ENCODE results near the gene CREB5. TPM values are rescaled to one million over a fixed set of nuclear protein-coding genes. Genes with fewer than 3 reads are reported as not detected.

Gene CREB5
- total RNA-seq, 1 donor from 2014 or later: 52.2 TPM

GRCh38 chr7:28668085-28668484 is 255.8 kb downstream of the CREB5 start:
- no peak overlapping the region for H3K27ac ChIP-seq (ENCODE audit: low read depth, low read length)
- H3K9ac ChIP-seq (ENCODE audit: low read depth in 1 of 3, low read length in 3 of 3): no peak overlapping the region
- H3K27me3 ChIP-seq (ENCODE audit: control insufficient read depth in 3 of 3, insufficient read depth in 3 of 3, low read length in 3 of 3): no peaks in the 10 kb centered on the region
- H3K4me3 ChIP-seq (ENCODE audit: low read length in 3 of 3): no peak overlapping the region
- no peaks in the 10 kb centered on the region for H3K9me3 ChIP-seq (ENCODE audit: control insufficient read depth in 3 of 3, low read length in 3 of 3)
- H3K4me1 ChIP-seq (ENCODE audit: control insufficient read depth in 3 of 3, insufficient read depth in 3 of 3, low read length in 3 of 3): no peaks in the 10 kb centered on the region
- no peaks in the 10 kb centered on the region for H3K36me3 ChIP-seq (ENCODE audit: control insufficient read depth in 3 of 3, insufficient read depth in 3 of 3, low read length in 3 of 3)

GRCh38 chr7:28669330-28669729 is 257.0 kb downstream of the CREB5 start:
- Histone ChIP-seq H3K4me1 (ENCODE audit: control insufficient read depth in 3 of 3, insufficient read depth in 3 of 3, low read length in 3 of 3) (peaks cover 0 to 3% (median 0%) of the 10 kb centered on the region in 3 donors), H3K9ac (ENCODE audit: low read depth in 1 of 3, low read length in 3 of 3) (no peak overlapping the region), H3K4me3 (ENCODE audit: low read length in 3 of 3) (no peak overlapping the region), H3K36me3 (ENCODE audit: control insufficient read depth in 3 of 3, insufficient read depth in 3 of 3, low read length in 3 of 3) (no peaks in the 10 kb centered on the region), H3K9me3 (ENCODE audit: control insufficient read depth in 3 of 3, low read length in 3 of 3) (no peaks in the 10 kb centered on the region), H3K27me3 (ENCODE audit: control insufficient read depth in 3 of 3, insufficient read depth in 3 of 3, low read length in 3 of 3) (no peaks in the 10 kb centered on the region), H3K27ac (ENCODE audit: low read depth, low read length) (no peak overlapping the region)

- H3K4me3 ChIP-seq (ENCODE audit: low read length in 3 of 3): no peak overlapping the region
- H3K9me3 ChIP-seq (ENCODE audit: control insufficient read depth in 3 of 3, low read length in 3 of 3): no peaks in the 10 kb centered on the region
- no peak overlapping the region for H3K9ac ChIP-seq (ENCODE audit: low read depth in 1 of 3, low read length in 3 of 3)
- H3K27ac ChIP-seq (ENCODE audit: low read depth, low read length): no peak overlapping the region
- H3K36me3 ChIP-seq (ENCODE audit: control insufficient read depth in 3 of 3, insufficient read depth in 3 of 3, low read length in 3 of 3): no peaks in the 10 kb centered on the region
- H3K4me1 ChIP-seq (ENCODE audit: control insufficient read depth in 3 of 3, insufficient read depth in 3 of 3, low read length in 3 of 3): peaks cover 0 to 3% (median 0%) of the 10 kb centered on the region in 3 donors
- H3K27me3 ChIP-seq (ENCODE audit: control insufficient read depth in 3 of 3, insufficient read depth in 3 of 3, low read length in 3 of 3): no peaks in the 10 kb centered on the region
These were observed 259.2 kb downstream of the CREB5 start for GRCh38 chr7:28671526-28671925.

GRCh38 chr7:28672397-28672797 is 260.1 kb downstream of the CREB5 start:
- H3K27me3 ChIP-seq (ENCODE audit: control insufficient read depth in 3 of 3, insufficient read depth in 3 of 3, low read length in 3 of 3): no peaks in the 10 kb centered on the region
- no peak overlapping the region for H3K27ac ChIP-seq (ENCODE audit: low read depth, low read length)

GRCh38 chr7:28674359-28674782 is 262.1 kb downstream of the CREB5 start:
- Histone ChIP-seq H3K9me3 (ENCODE audit: control insufficient read depth in 3 of 3, low read length in 3 of 3) (no peaks in the 10 kb centered on the region), H3K4me3 (ENCODE audit: low read length in 3 of 3) (no peak overlapping the region), H3K27me3 (ENCODE audit: control insufficient read depth in 3 of 3, insufficient read depth in 3 of 3, low read length in 3 of 3) (no peaks in the 10 kb centered on the region), H3K36me3 (ENCODE audit: control insufficient read depth in 3 of 3, insufficient read depth in 3 of 3, low read length in 3 of 3) (no peaks in the 10 kb centered on the region), H3K4me1 (ENCODE audit: control insufficient read depth in 3 of 3, insufficient read depth in 3 of 3, low read length in 3 of 3) (peaks cover 0 to 3% (median 0%) of the 10 kb centered on the region in 3 donors), H3K9ac (ENCODE audit: low read depth in 1 of 3, low read length in 3 of 3) (no peak overlapping the region), H3K27ac (ENCODE audit: low read depth, low read length) (no peak overlapping the region)

More at GRCh38 chr7:28672397-28672797, 260.1 kb downstream of the CREB5 start:
- Histone ChIP-seq H3K9ac (ENCODE audit: low read depth in 1 of 3, low read length in 3 of 3) (no peak overlapping the region), H3K4me1 (ENCODE audit: control insufficient read depth in 3 of 3, insufficient read depth in 3 of 3, low read length in 3 of 3) (peaks cover 0 to 3% (median 0%) of the 10 kb centered on the region in 3 donors), H3K36me3 (ENCODE audit: control insufficient read depth in 3 of 3, insufficient read depth in 3 of 3, low read length in 3 of 3) (no peaks in the 10 kb centered on the region), H3K4me3 (ENCODE audit: low read length in 3 of 3) (no peak overlapping the region), H3K9me3 (ENCODE audit: control insufficient read depth in 3 of 3, low read length in 3 of 3) (no peaks in the 10 kb centered on the region)

GRCh38 chr7:28675429-28675828 is 263.1 kb downstream of the CREB5 start:
- H3K9me3 ChIP-seq (ENCODE audit: control insufficient read depth in 3 of 3, low read length in 3 of 3): no peaks in the 10 kb centered on the region
- no peaks in the 10 kb centered on the region for H3K27me3 ChIP-seq (ENCODE audit: control insufficient read depth in 3 of 3, insufficient read depth in 3 of 3, low read length in 3 of 3)
- H3K9ac ChIP-seq (ENCODE audit: low read depth in 1 of 3, low read length in 3 of 3): no peak overlapping the region
- H3K4me1 ChIP-seq (ENCODE audit: control insufficient read depth in 3 of 3, insufficient read depth in 3 of 3, low read length in 3 of 3): peaks cover 0 to 3% (median 0%) of the 10 kb centered on the region in 3 donors
- H3K4me3 ChIP-seq (ENCODE audit: low read length in 3 of 3): no peak overlapping the region
- H3K27ac ChIP-seq (ENCODE audit: low read depth, low read length): no peak overlapping the region
- no peaks in the 10 kb centered on the region for H3K36me3 ChIP-seq (ENCODE audit: control insufficient read depth in 3 of 3, insufficient read depth in 3 of 3, low read length in 3 of 3)

GRCh38 chr7:28677668-28678067 is 265.4 kb downstream of the CREB5 start:
- Histone ChIP-seq H3K4me3 (ENCODE audit: low read length in 3 of 3) (no peak overlapping the region), H3K9me3 (ENCODE audit: control insufficient read depth in 3 of 3, low read length in 3 of 3) (no peaks in the 10 kb centered on the region), H3K27me3 (ENCODE audit: control insufficient read depth in 3 of 3, insufficient read depth in 3 of 3, low read length in 3 of 3) (no peaks in the 10 kb centered on the region), H3K36me3 (ENCODE audit: control insufficient read depth in 3 of 3, insufficient read depth in 3 of 3, low read length in 3 of 3) (no peaks in the 10 kb centered on the region), H3K4me1 (ENCODE audit: control insufficient read depth in 3 of 3, insufficient read depth in 3 of 3, low read length in 3 of 3) (peaks cover 0 to 3% (median 0%) of the 10 kb centered on the region in 3 donors), H3K9ac (ENCODE audit: low read depth in 1 of 3, low read length in 3 of 3) (no peak overlapping the region), H3K27ac (ENCODE audit: low read depth, low read length) (no peak overlapping the region)

- H3K36me3 ChIP-seq (ENCODE audit: control insufficient read depth in 3 of 3, insufficient read depth in 3 of 3, low read length in 3 of 3): no peaks in the 10 kb centered on the region
These were observed 266.2 kb downstream of the CREB5 start for GRCh38 chr7:28678431-28678965.

GRCh38 chr7:28681693-28682310 is 269.5 kb downstream of the CREB5 start:
- Histone ChIP-seq H3K27ac (ENCODE audit: low read depth, low read length) (no peak overlapping the region), H3K9me3 (ENCODE audit: control insufficient read depth in 3 of 3, low read length in 3 of 3) (no peaks in the 10 kb centered on the region), H3K4me1 (ENCODE audit: control insufficient read depth in 3 of 3, insufficient read depth in 3 of 3, low read length in 3 of 3) (peaks cover 11 to 19% (median 15%) of the 10 kb centered on the region in 3 donors), H3K36me3 (ENCODE audit: control insufficient read depth in 3 of 3, insufficient read depth in 3 of 3, low read length in 3 of 3) (no peaks in the 10 kb centered on the region), H3K4me3 (ENCODE audit: low read length in 3 of 3) (no peak overlapping the region), H3K27me3 (ENCODE audit: control insufficient read depth in 3 of 3, insufficient read depth in 3 of 3, low read length in 3 of 3) (no peaks in the 10 kb centered on the region), H3K9ac (ENCODE audit: low read depth in 1 of 3, low read length in 3 of 3) (no peak overlapping the region)

More at GRCh38 chr7:28678431-28678965, 266.2 kb downstream of the CREB5 start:
- H3K9me3 ChIP-seq (ENCODE audit: control insufficient read depth in 3 of 3, low read length in 3 of 3): no peaks in the 10 kb centered on the region
- H3K4me3 ChIP-seq (ENCODE audit: low read length in 3 of 3): no peak overlapping the region
- H3K27ac ChIP-seq (ENCODE audit: low read depth, low read length): no peak overlapping the region
- H3K9ac ChIP-seq (ENCODE audit: low read depth in 1 of 3, low read length in 3 of 3): no peak overlapping the region
- no peaks in the 10 kb centered on the region for H3K27me3 ChIP-seq (ENCODE audit: control insufficient read depth in 3 of 3, insufficient read depth in 3 of 3, low read length in 3 of 3)
- peaks cover 0 to 3% (median 0%) of the 10 kb centered on the region in 3 donors for H3K4me1 ChIP-seq (ENCODE audit: control insufficient read depth in 3 of 3, insufficient read depth in 3 of 3, low read length in 3 of 3)

- Histone ChIP-seq H3K9ac (ENCODE audit: low read depth in 1 of 3, low read length in 3 of 3) (no peak overlapping the region), H3K36me3 (ENCODE audit: control insufficient read depth in 3 of 3, insufficient read depth in 3 of 3, low read length in 3 of 3) (no peaks in the 10 kb centered on the region), H3K4me3 (ENCODE audit: low read length in 3 of 3) (no peak overlapping the region), H3K27ac (ENCODE audit: low read depth, low read length) (no peak overlapping the region), H3K27me3 (ENCODE audit: control insufficient read depth in 3 of 3, insufficient read depth in 3 of 3, low read length in 3 of 3) (no peaks in the 10 kb centered on the region), H3K9me3 (ENCODE audit: control insufficient read depth in 3 of 3, low read length in 3 of 3) (no peaks in the 10 kb centered on the region), H3K4me1 (ENCODE audit: control insufficient read depth in 3 of 3, insufficient read depth in 3 of 3, low read length in 3 of 3) (peaks cover 18 to 27% (median 25%) of the 10 kb centered on the region in 3 donors)
These were observed 270.5 kb downstream of the CREB5 start for GRCh38 chr7:28682801-28683200.
